SK-N-SH (cell line): Measurements from ENCODE around the gene COX4I1. TPM values are rescaled to one million over a fixed set of nuclear protein-coding genes. Genes with fewer than 3 reads are reported as not detected.

Experiments
- CTCF ChIA-PET: fragments of 300-600, 350-600 bp; formaldehyde crosslinking; extraction: SDS; loops from one replicate; lab custom pipeline; 2021; lab: Yijun Ruan, JAX
- POLR2A ChIA-PET: fragments of 350-600 bp; sonication (Branson Sonifier 250); formaldehyde crosslinking; extraction: SDS; loops from one replicate; lab custom pipeline; 2020; ENCODE audit warnings: antibody characterized with exemption, inconsistent platforms; lab: Yijun Ruan, JAX
- DNase-seq: peaks from one replicate; pipeline ENCODE4 v3.0.0; 2012
- H2AFZ ChIP-seq: fragments of 200-600 bp; sonication (generic); 2 replicates; pipeline ENCODE4 v1.8.1; 2016; ENCODE audit warnings: antibody characterized with exemption, mild to moderate bottlenecking, low read depth
- H3F3A ChIP-seq: fragments of 200-600 bp; sonication (generic); replicated peaks from 2 replicates; pipeline ENCODE3; 2016; ENCODE audit warnings: antibody characterized with exemption, mild to moderate bottlenecking; ENCODE audit not compliant: insufficient read depth
- H3K27ac ChIP-seq, 2 experiments: fragments of 200-500 bp in 1 of 2; fragments of 200-600 bp in 1 of 2; sonication (Bioruptor generic) in 1 of 2; sonication (generic), shearing (Covaris generic) in 1 of 2; 2 replicates each; pipeline versions ENCODE4 v1.5.1 to v1.6.1; 2014 to 2016; ENCODE audit warnings: low read depth in 2 of 2, inconsistent platforms in 1 of 2, low read length in 1 of 2, mild to moderate bottlenecking in 1 of 2, mixed read lengths in 1 of 2
- H3K27me3 ChIP-seq: fragments of 200-600 bp; sonication (generic), shearing (Covaris generic); 2 replicates; pipeline ENCODE4 v1.6.1; 2016; ENCODE audit warnings: mixed run types; ENCODE audit not compliant: insufficient read depth
- H3K36me3 ChIP-seq, 2 experiments: fragments of 200-500 bp in 1 of 2; fragments of 200-600 bp in 1 of 2; sonication (Bioruptor generic) in 1 of 2; sonication (generic) in 1 of 2; replicated peaks in 1 of 2; 2 replicates each; pipeline versions ENCODE3 to v1.5.1; 2014 to 2016; ENCODE audit warnings: low read length in 1 of 2, mild to moderate bottlenecking in 1 of 2; ENCODE audit not compliant: insufficient read depth in 2 of 2, control insufficient read depth in 1 of 2
- H3K4me1 ChIP-seq, 2 experiments: fragments of 200-500 bp in 1 of 2; fragments of 200-600 bp in 1 of 2; sonication (Bioruptor generic) in 1 of 2; sonication (generic), shearing (Covaris generic) in 1 of 2; 2 replicates each; pipeline versions ENCODE4 v1.5.1 to v1.6.1; 2014 to 2016; ENCODE audit warnings: low read depth in 1 of 2, low read length in 1 of 2, mixed run types in 1 of 2; ENCODE audit not compliant: insufficient read depth in 2 of 2, control insufficient read depth in 1 of 2
- H3K4me2 ChIP-seq: fragments of 200-600 bp; sonication (generic), shearing (Covaris generic); 2 replicates; pipeline ENCODE4 v1.6.1; 2017; ENCODE audit warnings: mixed run types
- H3K4me3 ChIP-seq, 2 experiments: fragments of 200-500 bp in 1 of 2; fragments of 200-600 bp in 1 of 2; sonication (Bioruptor generic) in 1 of 2; sonication (generic), shearing (Covaris generic) in 1 of 2; 2 replicates each; pipeline versions ENCODE4 v1.5.1 to v1.8.1; 2014 to 2016; ENCODE audit warnings: low read depth in 2 of 2, inconsistent platforms in 1 of 2, low read length in 1 of 2, mild to moderate bottlenecking in 1 of 2, mixed read lengths in 1 of 2, moderate library complexity in 1 of 2
- H3K79me2 ChIP-seq: fragments of 200-600 bp; sonication (generic); 2 replicates; pipeline ENCODE4 v1.8.1; 2017; ENCODE audit warnings: mild to moderate bottlenecking; ENCODE audit not compliant: insufficient read depth
- H3K9ac ChIP-seq: fragments of 200-600 bp; sonication (generic); 2 replicates; pipeline ENCODE4 v1.6.1; 2017; ENCODE audit warnings: mixed run types
- H3K9me2 ChIP-seq: fragments of 200-600 bp; sonication (generic); 2 replicates; pipeline ENCODE4 v1.6.1; 2017; ENCODE audit warnings: mixed run types
- H3K9me3 ChIP-seq: fragments of 200-600 bp; sonication (generic); 2 replicates; pipeline ENCODE4 v1.6.1; 2017; ENCODE audit warnings: mixed run types, mild to moderate bottlenecking, moderate library complexity
- H4K20me1 ChIP-seq: fragments of 200-600 bp; sonication (generic); 2 replicates; pipeline ENCODE4 v1.6.1; 2017; ENCODE audit warnings: mild to moderate bottlenecking, mixed run types; ENCODE audit not compliant: insufficient read depth
- CHD2 ChIP-seq: fragments of 150-350 bp; IDR thresholded peaks from 2 replicates; pipeline ENCODE4 v1.6.1; 2018; ENCODE audit warnings: low read length; ENCODE audit not compliant: partially characterized antibody
- ELF1 ChIP-seq: IDR thresholded peaks from 2 replicates; pipeline ENCODE4 v1.4.0; 2012
- EZH2phosphoT487 ChIP-seq: fragments of 200-600 bp; sonication (generic); IDR thresholded peaks from 2 replicates; pipeline ENCODE4 v1.6.1; 2017; ENCODE audit warnings: low read depth, mixed run types, mild to moderate bottlenecking, antibody characterized with exemption, moderate library complexity, borderline replicate concordance
- FOSL2 ChIP-seq: IDR thresholded peaks from 2 replicates; pipeline ENCODE4 v1.4.0; 2012; ENCODE audit warnings: low read depth, mild to moderate bottlenecking, moderate library complexity, borderline replicate concordance
- FOXJ3 ChIP-seq: sonication (generic); formaldehyde crosslinking; IDR thresholded peaks from 2 replicates; pipeline ENCODE4 v1.5.1; 2020; ENCODE audit warnings: mild to moderate bottlenecking, missing genetic modification reagents
- IRF3 ChIP-seq: fragments of 150-350 bp; IDR thresholded peaks from 2 replicates; pipeline ENCODE4 v1.6.1; 2016; ENCODE audit warnings: mild to moderate bottlenecking, low read depth, low read length
- JUND ChIP-seq: IDR thresholded peaks from 2 replicates; pipeline ENCODE4 v1.4.0; 2012
- MAX ChIP-seq: IDR thresholded peaks from 2 replicates; pipeline ENCODE4 v1.4.0; 2012; ENCODE audit warnings: low read depth
- MEF2A ChIP-seq: IDR thresholded peaks from 2 replicates; pipeline ENCODE4 v1.4.0; 2012; ENCODE audit warnings: low read depth, borderline replicate concordance
- MXI1 ChIP-seq: IDR thresholded peaks from 2 replicates; pipeline ENCODE4 v1.6.1; 2012; ENCODE audit warnings: mild to moderate bottlenecking, low read depth, low read length, improper control_type of control experiment
- NFIC ChIP-seq: IDR thresholded peaks from 2 replicates; pipeline ENCODE4 v1.4.0; 2012; ENCODE audit warnings: borderline replicate concordance
- NRF1 ChIP-seq: IDR thresholded peaks from 2 replicates; pipeline ENCODE4 v1.6.1; 2012; ENCODE audit warnings: low read depth, mild to moderate bottlenecking, low read length
- POLR2AphosphoS5 ChIP-seq: IDR thresholded peaks from 2 replicates; pipeline ENCODE4 v1.6.1; 2012; ENCODE audit warnings: low read depth, low read length
- RCOR1 ChIP-seq: fragments of 150-350 bp; IDR thresholded peaks from 2 replicates; pipeline ENCODE4 v1.6.1; 2017; ENCODE audit warnings: antibody characterized with exemption, low read length
- RXRA ChIP-seq: IDR thresholded peaks from 2 replicates; pipeline ENCODE4 v1.4.0; 2012; ENCODE audit warnings: low read depth, mild to moderate bottlenecking, borderline replicate concordance
- SIN3A ChIP-seq: IDR thresholded peaks from 2 replicates; pipeline ENCODE4 v1.6.1; 2012; ENCODE audit warnings: low read depth, mild to moderate bottlenecking, low read length, moderate library complexity, borderline replicate concordance
- TAF1 ChIP-seq: IDR thresholded peaks from 2 replicates; pipeline ENCODE4 v1.6.1; 2012; ENCODE audit warnings: low read depth, mild to moderate bottlenecking, low read length, moderate library complexity, borderline replicate concordance
- TCF12 ChIP-seq: IDR thresholded peaks from 2 replicates; pipeline ENCODE4 v1.4.0; 2012
- TEAD4 ChIP-seq: IDR thresholded peaks from 2 replicates; pipeline ENCODE4 v1.4.0; 2012; ENCODE audit warnings: mild to moderate bottlenecking, borderline replicate concordance; ENCODE audit not compliant: insufficient read depth
- USF1 ChIP-seq: IDR thresholded peaks from 2 replicates; pipeline ENCODE4 v1.4.0; 2012; ENCODE audit warnings: low read depth, borderline replicate concordance
- USF2 ChIP-seq: fragments of 150-350 bp; IDR thresholded peaks from 2 replicates; pipeline ENCODE4 v1.6.1; 2017; ENCODE audit warnings: antibody characterized with exemption, low read length, low read depth, borderline replicate concordance
- YY1 ChIP-seq: IDR thresholded peaks from 2 replicates; pipeline ENCODE4 v1.4.0; 2012; ENCODE audit warnings: low read depth, mild to moderate bottlenecking
- WGBS: methylation state at CpG from one replicate; pipeline ENCODE4 v1.1.6; 2017; ENCODE audit warnings: low lambda C conversion rate; 5-methylcytosine and 5-hydroxymethylcytosine counted together
- polyA plus RNA-seq, 3 experiments: library from polyadenylated mRNA; depleted of rRNA; stranded (reverse); fragments of >200 nt; gene quantifications; 2 replicates each; pipeline ENCODE4 v1.2.3, GENCODE V29; 2012

Gene COX4I1
- polyA plus RNA-seq, 1 of the 3 experiments (the other 2 are of a cell fraction): 1,294 TPM

GRCh38 chr16:85823328-85823920 lies 23.9 kb downstream of the COX4I1 start:
- Histone ChIP-seq H3F3A (no peaks in the 10 kb centered on the region), H3K9ac (no peak overlapping the region), H2AFZ (no peak overlapping the region), H3K79me2 (no peaks in the 10 kb centered on the region), H3K27ac (no peak overlapping the region), H3K4me1 (no peaks in the 10 kb centered on the region), H3K9me3 (no peaks in the 10 kb centered on the region)
- WGBS: 86% methylated on average over 1 of the region's 1 CpG
- DNase-seq: no peak
- CTCF ChIA-PET: interaction anchor here (0.8 kb wide), 1 partner anchor 193 kb away, joined by 3 read pairs; no protein-coding TSS in a partner anchor
- POLR2A ChIA-PET: no interaction called here
- TF ChIP-seq JUND (no peak), MAX (no peak), IRF3 (no peak), TCF12 (no peak), TAF1 (no peak), NRF1 (no peak), MEF2A (no peak), POLR2AphosphoS5 (no peak), MXI1 (no peak), FOSL2 (no peak), RCOR1 (no peak), TEAD4 (no peak)
- TF ChIP-seq, all 33 proteins: peak for 0
- no peak overlapping the region for H3K4me2 ChIP-seq
- no peak overlapping the region for H3K4me3 ChIP-seq
- peaks cover 58% of the 10 kb centered on the region for H3K27me3 ChIP-seq
- H3K36me3 ChIP-seq: no peaks in the 10 kb centered on the region
- H4K20me1 ChIP-seq: no peaks in the 10 kb centered on the region
- no peaks in the 10 kb centered on the region for H3K9me2 ChIP-seq

GRCh38 chr16:85824161-85825135 lies 25.0 kb downstream of the COX4I1 start:
- POLR2A ChIA-PET: no interaction called here
- TF ChIP-seq FOXJ3 (CRISPR knock-in tag) (no peak), NFIC (no peak), IRF3 (no peak), SIN3A (no peak), USF1 (no peak), EZH2phosphoT487 (no peak), MEF2A (no peak), YY1 (no peak), RXRA (no peak), NRF1 (no peak), ELF1 (no peak), CHD2 (no peak), TCF12 (no peak), USF2 (no peak), TAF1 (no peak)

More at GRCh38 chr16:85824161-85825135, 25.0 kb downstream of the COX4I1 start:
- Histone ChIP-seq H3K79me2 (no peaks in the 10 kb centered on the region), H3K9me3 (no peaks in the 10 kb centered on the region), H2AFZ (no peak overlapping the region), H3K27me3 (peaks cover 64% of the 10 kb centered on the region), H3K9ac (no peak overlapping the region), H3K4me1 (no peaks in the 10 kb centered on the region), H3K4me2 (no peak overlapping the region), H3K36me3 (no peaks in the 10 kb centered on the region), H3K4me3 (no peak overlapping the region), H3F3A (no peaks in the 10 kb centered on the region), H4K20me1 (no peaks in the 10 kb centered on the region), H3K9me2 (no peaks in the 10 kb centered on the region), H3K27ac (no peak overlapping the region)
- 6% methylated on average over 12 of the region's 20 CpGs for WGBS
- CTCF ChIA-PET: interaction anchor here (0.8 to 1.0 kb wide), 2 partner anchors 192 to 693 kb away, joined by 3 read pairs; no protein-coding TSS in a partner anchor
- DNase-seq: no peak
